ENCODE data around the gene PLCB1. TPM values are rescaled to one million over a fixed set of nuclear protein-coding genes. Genes with fewer than 3 reads are reported as not detected.

The PLCB1 gene
- total RNA-seq, 1 experiment from 2014 or later = 6.0 TPM

- no peaks in the 10 kb centered on the region for H3K27me3 Mint-ChIP-seq (ENCODE audit: unreplicated experiment)
- CTCF ChIA-PET = no interaction called here
- no peaks in the 10 kb centered on the region for H3K4me1 Mint-ChIP-seq (ENCODE audit: low read depth, unreplicated experiment)
- DNase-seq = no peak
- no peaks in the 10 kb centered on the region for H3K9me3 Mint-ChIP-seq (ENCODE audit: low read depth, unreplicated experiment)
- TF ChIP-seq CTCF (IDR thresholded peaks at IDR 0.05; ENCODE audit: unreplicated experiment) = no peak
- no TSS peak for BruUV-seq (replicated peaks)
- H3K36me3 Mint-ChIP-seq (ENCODE audit: insufficient read depth, unreplicated experiment) = no peaks in the 10 kb centered on the region
- no peak overlapping the region for H3K4me3 Mint-ChIP-seq (ENCODE audit: low read depth, unreplicated experiment)
- intact Hi-C loops (cut with micrococcal nuclease; ENCODE audit: unreplicated experiment) = no loop called here
- no peak overlapping the region for H3K27ac Mint-ChIP-seq (ENCODE audit: unreplicated experiment)
Observed at GRCh38 chr20:8673116-8673515, 541.0 kb downstream of the PLCB1 start.

- no peaks in the 10 kb centered on the region for H3K36me3 Mint-ChIP-seq (ENCODE audit: insufficient read depth, unreplicated experiment)
- H3K4me3 Mint-ChIP-seq (ENCODE audit: low read depth, unreplicated experiment) = no peak overlapping the region
- no TSS peak for BruUV-seq (replicated peaks)
Observed at GRCh38 chr20:8675896-8676295, 543.8 kb downstream of the PLCB1 start.

GRCh38 chr20:8678098-8678776 lies 546.2 kb downstream of the PLCB1 start:
- intact Hi-C loops (cut with micrococcal nuclease; ENCODE audit: unreplicated experiment) = no loop called here
- Mint-ChIP-seq H3K4me1 (ENCODE audit: low read depth, unreplicated experiment) (no peaks in the 10 kb centered on the region), H3K9me3 (ENCODE audit: low read depth, unreplicated experiment) (no peaks in the 10 kb centered on the region), H3K27ac (ENCODE audit: unreplicated experiment) (no peak overlapping the region), H3K4me3 (ENCODE audit: low read depth, unreplicated experiment) (no peak overlapping the region), H3K36me3 (ENCODE audit: insufficient read depth, unreplicated experiment) (no peaks in the 10 kb centered on the region), H3K27me3 (ENCODE audit: unreplicated experiment) (no peaks in the 10 kb centered on the region)
- no peak for DNase-seq
- no peak for TF ChIP-seq CTCF (IDR thresholded peaks at IDR 0.05; ENCODE audit: unreplicated experiment)
- BruUV-seq (replicated peaks) = no TSS peak
- CTCF ChIA-PET = no interaction called here

More at GRCh38 chr20:8675896-8676295, 543.8 kb downstream of the PLCB1 start:
- H3K27me3 Mint-ChIP-seq (ENCODE audit: unreplicated experiment) = no peaks in the 10 kb centered on the region
- no peak for DNase-seq
- no peak overlapping the region for H3K27ac Mint-ChIP-seq (ENCODE audit: unreplicated experiment)
- CTCF ChIA-PET = no interaction called here
- intact Hi-C loops (cut with micrococcal nuclease; ENCODE audit: unreplicated experiment) = no loop called here
- no peak for TF ChIP-seq CTCF (IDR thresholded peaks at IDR 0.05; ENCODE audit: unreplicated experiment)
- H3K9me3 Mint-ChIP-seq (ENCODE audit: low read depth, unreplicated experiment) = no peaks in the 10 kb centered on the region
- no peaks in the 10 kb centered on the region for H3K4me1 Mint-ChIP-seq (ENCODE audit: low read depth, unreplicated experiment)

- CTCF ChIA-PET = no interaction called here
- BruUV-seq (replicated peaks) = no TSS peak
- Mint-ChIP-seq H3K4me1 (ENCODE audit: low read depth, unreplicated experiment) (no peaks in the 10 kb centered on the region), H3K36me3 (ENCODE audit: insufficient read depth, unreplicated experiment) (no peaks in the 10 kb centered on the region), H3K27me3 (ENCODE audit: unreplicated experiment) (no peaks in the 10 kb centered on the region), H3K9me3 (ENCODE audit: low read depth, unreplicated experiment) (peaks cover 3% of the 10 kb centered on the region), H3K27ac (ENCODE audit: unreplicated experiment) (no peak overlapping the region), H3K4me3 (ENCODE audit: low read depth, unreplicated experiment) (no peak overlapping the region)
- TF ChIP-seq CTCF (IDR thresholded peaks at IDR 0.05; ENCODE audit: unreplicated experiment) = no peak
- DNase-seq = no peak
- intact Hi-C loops (cut with micrococcal nuclease; ENCODE audit: unreplicated experiment) = no loop called here
Observed at GRCh38 chr20:8689337-8689736, 557.3 kb downstream of the PLCB1 start.

Data from Calu3 (cell line).